Measurements from ENCODE around the gene PRSS16.

GRCh38 chr6:27214126-27214601 lies 33.3 kb upstream of the PRSS16 start:
- no peak for TF ChIP-seq POLR2A (IDR thresholded peaks at IDR 0.05)
- TF ChIP-seq, protein P1, sequence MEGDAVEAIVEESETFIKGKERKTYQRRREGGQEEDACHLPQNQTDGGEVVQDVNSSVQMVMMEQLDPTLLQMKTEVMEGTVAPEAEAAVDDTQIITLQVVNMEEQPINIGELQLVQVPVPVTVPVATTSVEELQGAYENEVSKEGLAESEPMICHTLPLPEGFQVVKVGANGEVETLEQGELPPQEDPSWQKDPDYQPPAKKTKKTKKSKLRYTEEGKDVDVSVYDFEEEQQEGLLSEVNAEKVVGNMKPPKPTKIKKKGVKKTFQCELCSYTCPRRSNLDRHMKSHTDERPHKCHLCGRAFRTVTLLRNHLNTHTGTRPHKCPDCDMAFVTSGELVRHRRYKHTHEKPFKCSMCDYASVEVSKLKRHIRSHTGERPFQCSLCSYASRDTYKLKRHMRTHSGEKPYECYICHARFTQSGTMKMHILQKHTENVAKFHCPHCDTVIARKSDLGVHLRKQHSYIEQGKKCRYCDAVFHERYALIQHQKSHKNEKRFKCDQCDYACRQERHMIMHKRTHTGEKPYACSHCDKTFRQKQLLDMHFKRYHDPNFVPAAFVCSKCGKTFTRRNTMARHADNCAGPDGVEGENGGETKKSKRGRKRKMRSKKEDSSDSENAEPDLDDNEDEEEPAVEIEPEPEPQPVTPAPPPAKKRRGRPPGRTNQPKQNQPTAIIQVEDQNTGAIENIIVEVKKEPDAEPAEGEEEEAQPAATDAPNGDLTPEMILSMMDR (IDR thresholded peaks at IDR 0.05): no peak

All from lower leg skin (tissue), 3 donors.